Bronchial epithelial cell (primary cell): ENCODE data around the gene PSORS1C1. TPM values are rescaled to one million over a fixed set of nuclear protein-coding genes. Genes with fewer than 3 reads are reported as not detected.

Source experiments
- DNase-seq: peaks from one replicate; pipeline ENCODE4 v3.0.0-alpha.2; 2010; ENCODE audit warnings: low read depth
- FAIRE-seq: peaks from 2 replicates; lab custom pipeline; 2011; peaks lifted over from hg19 to GRCh38; lab: Jason Lieb, UNC
- H3K27me3 ChIP-seq: 2 replicates; pipeline ENCODE4 v1.5.1; 2011; ENCODE audit warnings: low read length; ENCODE audit not compliant: control insufficient read depth, insufficient read depth
- H3K36me3 ChIP-seq: 2 replicates; pipeline ENCODE4 v1.5.1; 2011; ENCODE audit warnings: low read length; ENCODE audit not compliant: control insufficient read depth, insufficient read depth
- H3K4me3 ChIP-seq: 2 replicates; pipeline ENCODE4 v1.5.1; 2011; ENCODE audit warnings: mild to moderate bottlenecking, low read depth, low read length, control low read depth
- CTCF ChIP-seq: IDR thresholded peaks from 2 replicates; pipeline ENCODE4 v1.5.1; 2011; ENCODE audit warnings: mild to moderate bottlenecking, moderate library complexity, low read length, control low read depth, inconsistent platforms; ENCODE audit not compliant: insufficient read depth, severe bottlenecking
- total RNA-seq: library from RNA; depleted of rRNA; stranded (reverse); fragments of >200 nt; gene quantifications from 2 replicates; pipeline ENCODE4 v1.2.1, GENCODE V29; 2014

The PSORS1C1 gene
- total RNA-seq, 1 donor from 2014 or later: 6.3 TPM

- H3K36me3 ChIP-seq: peaks cover 1% of the 10 kb centered on the region
- DNase-seq (peak; percentile 90), FAIRE-seq (no peak)
Measured at GRCh38 chr6:31125586-31126363, 11.2 kb downstream of the PSORS1C1 start.

GRCh38 chr6:31126396-31127175 is 12.0 kb downstream of the PSORS1C1 start:
- H3K4me3 ChIP-seq: no peak overlapping the region
- no peak for FAIRE-seq
- H3K27me3 ChIP-seq: no peaks in the 10 kb centered on the region
- no peak for TF ChIP-seq CTCF
- no peak for DNase-seq
- peaks cover 1% of the 10 kb centered on the region for H3K36me3 ChIP-seq

More at GRCh38 chr6:31125586-31126363, 11.2 kb downstream of the PSORS1C1 start:
- no peaks in the 10 kb centered on the region for H3K27me3 ChIP-seq
- no peak for TF ChIP-seq CTCF
- H3K4me3 ChIP-seq: no peak overlapping the region

GRCh38 chr6:31128093-31128676 is 13.6 kb downstream of the PSORS1C1 start:
- peak; percentile 94 for TF ChIP-seq CTCF
- Histone ChIP-seq H3K36me3 (peaks cover 1% of the 10 kb centered on the region), H3K27me3 (no peaks in the 10 kb centered on the region), H3K4me3 (no peak overlapping the region)
- DNase-seq (peak; percentile 52), FAIRE-seq (no peak)

GRCh38 chr6:31129130-31129529 is 14.5 kb downstream of the PSORS1C1 start:
- DNase-seq (peak; percentile 25), FAIRE-seq (no peak)
- no peaks in the 10 kb centered on the region for H3K27me3 ChIP-seq
- no peak overlapping the region for H3K4me3 ChIP-seq
- H3K36me3 ChIP-seq: peaks cover 1% of the 10 kb centered on the region
- TF ChIP-seq CTCF: no peak

- TF ChIP-seq CTCF: no peak
- H3K4me3 ChIP-seq: no peak overlapping the region
- no peaks in the 10 kb centered on the region for H3K27me3 ChIP-seq
- peaks cover 1% of the 10 kb centered on the region for H3K36me3 ChIP-seq
- no peak for FAIRE-seq
- DNase-seq: no peak
Measured at GRCh38 chr6:31130751-31131150, 16.2 kb downstream of the PSORS1C1 start.
